GM13977 (cell line): ENCODE data around the gene NFE2L3.
"Not testable (repeated sequence)": the region's sequence is repeated elsewhere in the genome, so short reads cannot be mapped to it uniquely, and the experiment has no call there.

ENCODE experiments used
- DNase-seq: peaks from one replicate; pipeline ENCODE4 v3.0.0; 2012; ENCODE audit warnings: low spot score
- CTCF ChIP-seq: IDR thresholded peaks from 2 replicates; pipeline ENCODE4 v1.5.1; 2012; ENCODE audit warnings: mild to moderate bottlenecking, control low read depth; ENCODE audit not compliant: insufficient read depth; ENCODE audit errors: extremely low read depth, missing control alignments
- in situ Hi-C: fragments of 300-500 bp; cut with MboI; formaldehyde crosslinking; loops from one replicate; pipeline ENCODE4 v1.12.0; 2022; ENCODE audit warnings: low sequenced_read_pairs, low pct_unique_long_range_greater_than_20kb, mixed read lengths, inconsistent platforms; ENCODE audit not compliant: unreplicated experiment

The NFE2L3 gene

GRCh38 chr7:26159243-26159642 is 7.2 kb downstream of the NFE2L3 start:
- DNase-seq, result no peak
- in situ Hi-C loops, result no loop called here
- no peak for TF ChIP-seq CTCF

GRCh38 chr7:26160896-26161295 is 8.9 kb downstream of the NFE2L3 start:
- in situ Hi-C loops, result no loop called here
- no peak for TF ChIP-seq CTCF
- DNase-seq, result no peak

GRCh38 chr7:26162431-26162830 is 10.4 kb downstream of the NFE2L3 start:
- no peak for DNase-seq
- no peak for TF ChIP-seq CTCF
- in situ Hi-C loops, result no loop called here

- DNase-seq, in situ Hi-C loops: not testable (repeated sequence)
Observed at GRCh38 chr7:26163804-26164203, 11.8 kb downstream of the NFE2L3 start.

GRCh38 chr7:26165950-26166683 is 14.1 kb downstream of the NFE2L3 start:
- no peak for TF ChIP-seq CTCF
- no peak for DNase-seq
- in situ Hi-C loops, result no loop called here

- in situ Hi-C loops, result no loop called here
- no peak for DNase-seq
- no peak for TF ChIP-seq CTCF
Observed at GRCh38 chr7:26166684-26167266, 14.8 kb downstream of the NFE2L3 start.

- in situ Hi-C loops, result no loop called here
- DNase-seq, result no peak
- TF ChIP-seq CTCF, result no peak
Observed at GRCh38 chr7:26167303-26167934, 15.4 kb downstream of the NFE2L3 start.
